ENCODE measurements around the gene THADA. TPM values are rescaled to one million over a fixed set of nuclear protein-coding genes. Genes with fewer than 3 reads are reported as not detected.

The THADA gene
- total and polyA plus RNA-seq, 2 donors (not counting 3 experiments of a cell fraction or from before 2014, with no cell fraction given) = 22.6 to 25.3 TPM

GRCh38 chr2:43462866-43463641, 132.8 kb downstream of the THADA start:
- Histone ChIP-seq H3K4me2 (ENCODE audit: insufficient read depth, low read length) (no peak overlapping the region), H3K4me3 (replicated peaks in 1 of 3; ENCODE audit: insufficient read depth in 1 of 3, low read depth in 1 of 3, low read length in 3 of 3) (no peak overlapping the region), H3K79me2 (ENCODE audit: control insufficient read depth, insufficient read depth, low read length) (no peaks in the 10 kb centered on the region), H3K9me1 (replicated peaks; ENCODE audit: control insufficient read depth, extremely low read depth, insufficient read depth, low read length) (no peaks in the 10 kb centered on the region), H3K9me3 (replicated peaks; ENCODE audit: control insufficient read depth, insufficient read depth, low read length) (no peaks in the 10 kb centered on the region), H3K4me1 (ENCODE audit: control insufficient read depth, extremely low read depth, insufficient read depth, low read length) (peaks cover 35% of the 10 kb centered on the region), H3K9ac (replicated peaks; ENCODE audit: extremely low read depth, insufficient read depth, low read length) (no peak overlapping the region), H3K27me3 (ENCODE audit: control insufficient read depth in 2 of 2, insufficient read depth in 2 of 2, low read length in 2 of 2) (no peaks in the 10 kb centered on the region), H3K27ac (ENCODE audit: insufficient read depth, low read depth, low read length) (no peak overlapping the region), H3K36me3 (ENCODE audit: control insufficient read depth in 2 of 2, extremely low read depth in 1 of 2, insufficient read depth in 2 of 2, low read length in 2 of 2) (no peaks in the 10 kb centered on the region), H4K20me1 (replicated peaks; ENCODE audit: control insufficient read depth, extremely low read depth, insufficient read depth, low read length) (no peaks in the 10 kb centered on the region), H2AFZ (ENCODE audit: low read depth, low read length) (no peak overlapping the region)
- CTCF ChIA-PET = interaction anchor here (0.6 to 1.3 kb wide), 2 partner anchors 9 to 37 kb away, joined by 3 read pairs; no protein-coding TSS in a partner anchor
- dilution Hi-C loops (cut with MboI; ENCODE audit: extremely low pct_ligation_motif_present, low sequenced_read_pairs) (no loop called here), intact Hi-C loops (cut with micrococcal nuclease) (no loop called here)
- POLR2A ChIA-PET = no interaction called here
- peak; percentile 35 for DNase-seq (ENCODE audit: low read depth, low spot score)
- FAIRE-seq = no peak
- BruUV-seq (replicated peaks) = no TSS peak
- TF ChIP-seq MAX (IDR thresholded peaks at IDR 0.05; ENCODE audit: insufficient read depth, insufficient read length) = no peak
- TF ChIP-seq POLR2AphosphoS5 (IDR thresholded peaks at IDR 0.05; ENCODE audit: insufficient read depth, low read depth, low read length) = no peak
- no peak for TF ChIP-seq MYC (IDR thresholded peaks at IDR 0.05; ENCODE audit: low read depth, low read length)
- no peak for TF ChIP-seq POLR2A (IDR thresholded peaks at IDR 0.05; ENCODE audit: low read depth, low read length)
- TF ChIP-seq GATA2 (IDR thresholded peaks at IDR 0.05; ENCODE audit: insufficient read depth, insufficient read length, low read depth, low read length) = no peak
- TF ChIP-seq CTCF (IDR thresholded peaks at IDR 0.05; ENCODE audit: extremely low read depth in 1 of 2, insufficient read depth in 1 of 2, low read depth in 1 of 2, low read length in 2 of 2) = no peak
- no peak for TF ChIP-seq FOS (IDR thresholded peaks at IDR 0.05; ENCODE audit: borderline replicate concordance, insufficient read depth, low read length)
- no peak for TF ChIP-seq JUN (IDR thresholded peaks at IDR 0.05; ENCODE audit: borderline replicate concordance, insufficient read depth, insufficient read length, low read depth)
- no peak for TF ChIP-seq EZH2 (IDR thresholded peaks at IDR 0.05; ENCODE audit: borderline replicate concordance, low read depth, low read length, severe bottlenecking)

Data from endothelial cell of umbilical vein (primary cell).